Measurements from ENCODE around the gene ZNF322. TPM values are rescaled to one million over a fixed set of nuclear protein-coding genes. Genes with fewer than 3 reads are reported as not detected.

ZNF322 gene
- total RNA-seq, 1 experiment from 2014 or later: 39.1 TPM

GRCh38 chr6:26588965-26589364 is 70.6 kb downstream of the ZNF322 start:
- no peak overlapping the region for H2BK120ac ChIP-seq (ENCODE audit: low read depth, low read length, poor library complexity, severe bottlenecking)
- H3K4me1 Mint-ChIP-seq: peaks cover 2 to 4% of the 10 kb centered on the region in 2 experiments; a peak in 2 of 4 replicates
- no peak for DNase-seq

More at GRCh38 chr6:26588965-26589364, 70.6 kb downstream of the ZNF322 start:
- H2BK12ac ChIP-seq (ENCODE audit: insufficient read length, low read depth, low read length): no peak overlapping the region
- no peaks in the 10 kb centered on the region for H3K27me3 ChIP-seq (ENCODE audit: insufficient read depth, low read length)
- H4K5ac ChIP-seq (ENCODE audit: insufficient read length, low read depth, low read length): no peak overlapping the region
- H3T11ph ChIP-seq (ENCODE audit: low read length): no peak overlapping the region
- H3K56ac ChIP-seq (ENCODE audit: insufficient read length, low read depth, low read length): no peak overlapping the region
- Mint-ChIP-seq H3K27me3 (ENCODE audit: low read depth) (peaks cover 18% of the 10 kb centered on the region), H3K27ac (no peak overlapping the region), H3K4me3 (no peak overlapping the region), H3K9me3 (no peaks in the 10 kb centered on the region), H3K36me3 (ENCODE audit: insufficient read depth in 1 of 3, low read depth in 3 of 3) (no peaks in the 10 kb centered on the region)
- H3K23ac ChIP-seq (ENCODE audit: insufficient read length, low read depth, low read length): no peak overlapping the region
- no peaks in the 10 kb centered on the region for H3K4me1 ChIP-seq (ENCODE audit: insufficient read depth, low read length)
- H2AFZ ChIP-seq (ENCODE audit: low read length): no peak overlapping the region
- no peaks in the 10 kb centered on the region for H3K79me1 ChIP-seq (ENCODE audit: insufficient read depth, low read depth, low read length, poor library complexity, severe bottlenecking)
- H2BK5ac ChIP-seq (ENCODE audit: insufficient read length, low read length): no peak overlapping the region
- no peak overlapping the region for H3K27ac ChIP-seq (ENCODE audit: insufficient read length, low read depth, low read length)
- TF ChIP-seq CTCF (conservative IDR thresholded peaks at IDR 0.05): no peak
- no peak overlapping the region for H3K18ac ChIP-seq (ENCODE audit: insufficient read length, low read depth, low read length)
- no peak overlapping the region for H2AK5ac ChIP-seq (ENCODE audit: insufficient read length, low read length)
- no peak overlapping the region for H3K9ac ChIP-seq (ENCODE audit: extremely low read depth, insufficient read length, low read length)
- WGBS (ENCODE audit: extremely low coverage, insufficient read length, low lambda C conversion rate): no CpG with 5 or more reads among the region's 21 CpGs
- H3K79me2 ChIP-seq (ENCODE audit: insufficient read depth, low read length): no peaks in the 10 kb centered on the region
- no peak overlapping the region for H4K91ac ChIP-seq (ENCODE audit: insufficient read length, low read depth, low read length)
- H3K4me2 ChIP-seq (ENCODE audit: insufficient read depth, insufficient read length, low read length): no peak overlapping the region
- H4K20me1 ChIP-seq (ENCODE audit: control insufficient read depth, insufficient read depth, insufficient read length): no peaks in the 10 kb centered on the region
- no peak overlapping the region for H3K4ac ChIP-seq (ENCODE audit: low read depth, low read length)
- no peaks in the 10 kb centered on the region for H3K23me2 ChIP-seq (ENCODE audit: insufficient read length, low read depth, low read length, poor library complexity, severe bottlenecking)
- H3K14ac ChIP-seq (ENCODE audit: insufficient read depth, low read length): no peak overlapping the region
- H3K9me3 ChIP-seq (ENCODE audit: control insufficient read depth, low read depth, low read length): no peaks in the 10 kb centered on the region
- no peak overlapping the region for H2BK20ac ChIP-seq (ENCODE audit: low read depth, low read length, poor library complexity, severe bottlenecking)
- no peak overlapping the region for H2BK15ac ChIP-seq (ENCODE audit: low read depth, low read length)
- no peak overlapping the region for H4K8ac ChIP-seq (replicated peaks; ENCODE audit: insufficient read length, low read depth, low read length)

Other genes with a start within 250 kb of the ZNF322 start
- gene BTN3A3, start 219.2 kb downstream of the ZNF322 start, total RNA-seq (2021): 1.9 and 2.0 TPM in 2 replicates
- 17.6 and 18.4 TPM in 2 replicates for gene BTN2A1, start 201.8 kb downstream of the ZNF322 start, total RNA-seq (2021)
- gene BTN1A1, start 159.4 kb downstream of the ZNF322 start, total RNA-seq (2021): 0.15 and 0.18 TPM in 2 replicates
- gene HMGN4, start 121.4 kb downstream of the ZNF322 start, total RNA-seq (2021): 50.4 and 54.7 TPM in 2 replicates
- 26.4 and 27.3 TPM in 2 replicates for gene ABT1, start 62.8 kb downstream of the ZNF322 start, total RNA-seq (2021)